H1 (cell line): ENCODE data around the gene MEGF11. TPM values are rescaled to one million over a fixed set of nuclear protein-coding genes. Genes with fewer than 3 reads are reported as not detected.

ENCODE experiments used
- CTCF ChIA-PET: fragments of 300-600 bp; sonication (Branson Sonifier 250); formaldehyde crosslinking; loops from one replicate; lab custom pipeline; 2021; ENCODE audit not compliant: partially characterized antibody; lab: Charles Lee
- POLR2A ChIA-PET: fragments of 300-600 bp; sonication (Branson Sonifier 250); formaldehyde crosslinking; loops from one replicate; lab custom pipeline; 2021; ENCODE audit warnings: inconsistent platforms; ENCODE audit not compliant: partially characterized antibody; lab: Charles Lee
- DNase-seq, 2 experiments: peaks; one replicate each; pipeline versions ENCODE4 v3.0.0 to v3.0.0-alpha.2; 2010 to 2022; ENCODE audit warnings: low spot score in 2 of 2, low read depth in 1 of 2, mixed read lengths in 1 of 2
- FAIRE-seq: peaks from 2 replicates; lab custom pipeline; 2011; peaks lifted over from hg19 to GRCh38; lab: Jason Lieb, UNC
- H2AFZ ChIP-seq: 2 replicates; pipeline ENCODE4 v1.8.1; 2012; ENCODE audit warnings: low read length, inconsistent platforms
- H2AK5ac ChIP-seq: 2 replicates; pipeline ENCODE4 v1.6.1; 2013; ENCODE audit warnings: low read depth, low read length
- H2BK120ac ChIP-seq: replicated peaks from 2 replicates; pipeline ENCODE3; 2013; ENCODE audit warnings: low read depth, low read length, inconsistent platforms
- H2BK12ac ChIP-seq: 2 replicates; pipeline ENCODE4 v1.6.1; 2013; ENCODE audit warnings: low read depth, low read length
- H2BK15ac ChIP-seq: 2 replicates; pipeline ENCODE4 v1.6.1; 2013; ENCODE audit warnings: low read length
- H2BK20ac ChIP-seq: 2 replicates; pipeline ENCODE4 v1.6.1; 2013; ENCODE audit warnings: low read length
- H2BK5ac ChIP-seq: 2 replicates; pipeline ENCODE4 v1.6.1; 2013; ENCODE audit warnings: low read depth, low read length
- H3K14ac ChIP-seq: 2 replicates; pipeline ENCODE4 v1.6.1; 2013; ENCODE audit warnings: inconsistent platforms; ENCODE audit not compliant: insufficient read length
- H3K18ac ChIP-seq: 2 replicates; pipeline ENCODE4 v1.6.1; 2013; ENCODE audit warnings: low read length; ENCODE audit errors: extremely low read depth
- H3K23ac ChIP-seq: 2 replicates; pipeline ENCODE4 v1.6.1; 2013; ENCODE audit warnings: inconsistent platforms; ENCODE audit not compliant: insufficient read length
- H3K23me2 ChIP-seq: 2 replicates; pipeline ENCODE4 v1.6.1; 2013; ENCODE audit warnings: low read depth, low read length
- H3K27ac ChIP-seq: 2 replicates; pipeline ENCODE4 v1.6.1; 2011; ENCODE audit warnings: low read depth, low read length, inconsistent platforms
- H3K27me3 ChIP-seq, 4 experiments: replicated peaks in 1 of 4; 1 replicate in 1 of 4; 2 replicates in 3 of 4; pipeline versions ENCODE4 v1.6.1 to v1.8.1; 2011 to 2013; ENCODE audit warnings: low read length in 3 of 4, mild to moderate bottlenecking in 3 of 4, inconsistent platforms in 2 of 4, mixed read lengths in 2 of 4, moderate library complexity in 1 of 4; ENCODE audit not compliant: control insufficient read depth in 3 of 4, insufficient read depth in 3 of 4; ENCODE audit errors: extremely low read depth in 1 of 4
- H3K36me3 ChIP-seq, 4 experiments: 2 replicates each; pipeline versions ENCODE4 v1.6.1 to v1.8.1; 2011 to 2013; ENCODE audit warnings: mild to moderate bottlenecking in 4 of 4, low read length in 3 of 4, moderate library complexity in 2 of 4, control low read depth in 1 of 4, inconsistent platforms in 1 of 4; ENCODE audit not compliant: insufficient read depth in 4 of 4, control insufficient read depth in 2 of 4
- H3K4ac ChIP-seq: replicated peaks from 2 replicates; pipeline ENCODE3; 2013; ENCODE audit warnings: low read length, low read depth, mixed read lengths, inconsistent platforms; ENCODE audit not compliant: insufficient read length
- H3K4me1 ChIP-seq, 4 experiments: replicated peaks in 1 of 4; 1 replicate in 1 of 4; 2 replicates in 3 of 4; pipeline versions ENCODE4 v1.6.1 to v1.8.1; 2011 to 2013; ENCODE audit warnings: low read length in 3 of 4, inconsistent platforms in 2 of 4, mixed read lengths in 1 of 4; ENCODE audit not compliant: insufficient read depth in 4 of 4, control insufficient read depth in 3 of 4
- H3K4me2 ChIP-seq, 2 experiments: 2 replicates each; pipeline versions ENCODE4 v1.6.1 to v1.8.1; 2011 to 2013; ENCODE audit warnings: low read depth in 2 of 2, low read length in 2 of 2, control low read depth in 1 of 2, inconsistent platforms in 1 of 2, mild to moderate bottlenecking in 1 of 2; ENCODE audit not compliant: insufficient read depth in 1 of 2
- H3K4me3 ChIP-seq, 4 experiments: fragments of 200-600, 300-600 bp in 1 of 4; sonication (generic), shearing (Covaris generic), sonication (Bioruptor Twin) in 1 of 4; 2 replicates each; pipeline versions ENCODE4 v1.5.1 to v1.8.1; 2011 to 2016; ENCODE audit warnings: low read length in 4 of 4, low read depth in 3 of 4, control low read depth in 2 of 4, inconsistent platforms in 2 of 4, mild to moderate bottlenecking in 2 of 4, mixed read lengths in 1 of 4, moderate library complexity in 1 of 4; ENCODE audit not compliant: insufficient read depth in 2 of 4; ENCODE audit errors: extremely low read depth in 1 of 4
- H3K56ac ChIP-seq: replicated peaks from 2 replicates; pipeline ENCODE3; 2013; ENCODE audit warnings: low read depth, mild to moderate bottlenecking, mixed read lengths, low read length, inconsistent platforms; ENCODE audit not compliant: insufficient read length
- H3K79me1 ChIP-seq: 2 replicates; pipeline ENCODE4 v1.6.1; 2013; ENCODE audit warnings: low read depth, low read length, control low read depth
- H3K79me2 ChIP-seq, 2 experiments: 2 replicates each; pipeline versions ENCODE4 v1.6.1 to v1.8.1; 2012 to 2013; ENCODE audit warnings: low read length in 2 of 2, mild to moderate bottlenecking in 2 of 2, inconsistent platforms in 1 of 2; ENCODE audit not compliant: insufficient read depth in 2 of 2, control insufficient read depth in 1 of 2
- H3K9ac ChIP-seq, 4 experiments: replicated peaks in 1 of 4; 1 replicate in 1 of 4; 2 replicates in 3 of 4; pipeline versions ENCODE4 v1.6.1 to v1.8.1; 2011 to 2013; ENCODE audit warnings: low read depth in 3 of 4, low read length in 3 of 4, control low read depth in 2 of 4, mild to moderate bottlenecking in 2 of 4, moderate library complexity in 2 of 4, inconsistent platforms in 1 of 4; ENCODE audit errors: extremely low read depth in 1 of 4
- H3K9me3 ChIP-seq, 2 experiments: 2 replicates each; pipeline versions ENCODE4 v1.6.1 to v1.8.1; 2012 to 2013; ENCODE audit warnings: mild to moderate bottlenecking in 2 of 2, moderate library complexity in 2 of 2, control low read depth in 1 of 2, inconsistent platforms in 1 of 2, low read depth in 1 of 2, low read length in 1 of 2, mixed read lengths in 1 of 2; ENCODE audit not compliant: insufficient read depth in 2 of 2
- H4K20me1 ChIP-seq, 2 experiments: replicated peaks in 1 of 2; 2 replicates each; pipeline versions ENCODE3 to v1.8.1; 2011 to 2013; ENCODE audit warnings: inconsistent platforms in 2 of 2, low read length in 2 of 2, mild to moderate bottlenecking in 1 of 2; ENCODE audit not compliant: insufficient read depth in 2 of 2, control insufficient read depth in 1 of 2
- H4K5ac ChIP-seq: 2 replicates; pipeline ENCODE4 v1.6.1; 2013; ENCODE audit warnings: low read length, low read depth, mixed read lengths, inconsistent platforms; ENCODE audit not compliant: insufficient read length
- H4K8ac ChIP-seq: 2 replicates; pipeline ENCODE4 v1.8.0; 2013; ENCODE audit warnings: mild to moderate bottlenecking, moderate library complexity, low read length, inconsistent platforms; ENCODE audit not compliant: insufficient read depth; ENCODE audit errors: extremely low read depth
- H4K91ac ChIP-seq: replicated peaks from 2 replicates; pipeline ENCODE3; 2013; ENCODE audit warnings: low read length, mixed read lengths, inconsistent platforms; ENCODE audit not compliant: insufficient read length
- CBX5 ChIP-seq: fragments of 300-800, 300-1000 bp; sonication (generic); IDR thresholded peaks from 2 replicates; pipeline ENCODE4 v1.7.1; 2016; ENCODE audit warnings: antibody characterized with exemption, low read length, low read depth
- CHD2 ChIP-seq: IDR thresholded peaks from 2 replicates; pipeline ENCODE4 v1.6.1; 2012; ENCODE audit warnings: low read length, improper control_type of control experiment
- EP300 ChIP-seq, 2 experiments: IDR thresholded peaks; 1 replicate in 1 of 2; 2 replicates in 1 of 2; pipeline ENCODE4 v1.6.1; 2011 to 2012; ENCODE audit warnings: low read depth in 2 of 2, low read length in 2 of 2, mild to moderate bottlenecking in 2 of 2, borderline replicate concordance in 1 of 2, inconsistent platforms in 1 of 2, moderate library complexity in 1 of 2
- GABPA ChIP-seq: IDR thresholded peaks from 2 replicates; pipeline ENCODE4 v1.6.1; 2011; ENCODE audit warnings: mild to moderate bottlenecking, low read length, moderate library complexity, borderline replicate concordance; ENCODE audit not compliant: insufficient read depth
- HDAC6 ChIP-seq: IDR thresholded peaks from one replicate; pipeline ENCODE4 v1.7.1; 2012; ENCODE audit warnings: low read depth, mild to moderate bottlenecking, inconsistent platforms, low read length, moderate library complexity
- RBBP5 ChIP-seq: IDR thresholded peaks from 2 replicates; pipeline ENCODE4 v1.7.1; 2012; ENCODE audit warnings: low read depth, mild to moderate bottlenecking, inconsistent platforms, low read length, moderate library complexity, borderline replicate concordance
- SAP30 ChIP-seq: fragments of 300-600 bp; sonication (generic); IDR thresholded peaks from 2 replicates; pipeline ENCODE4 v1.7.1; 2012; ENCODE audit warnings: low read length, moderate library complexity, mild to moderate bottlenecking, inconsistent platforms; ENCODE audit not compliant: insufficient read depth, insufficient replicate concordance
- SIRT6 ChIP-seq: IDR thresholded peaks from one replicate; pipeline ENCODE4 v1.7.1; 2012; ENCODE audit warnings: low read length, inconsistent platforms
- SIX5 ChIP-seq: IDR thresholded peaks from 2 replicates; pipeline ENCODE4 v1.6.1; 2011; ENCODE audit warnings: mild to moderate bottlenecking, low read depth, low read length
- SRF ChIP-seq: IDR thresholded peaks from 2 replicates; pipeline ENCODE4 v1.6.1; 2011; ENCODE audit warnings: mild to moderate bottlenecking, low read depth, low read length, moderate library complexity
- WGBS, 2 experiments: shearing (Covaris generic) in 1 of 2; methylation state at CpG; one replicate each; pipeline versions ENCODE4 v1.1.6 to v1.1.7; 2013 to 2015; ENCODE audit warnings: low lambda C conversion rate in 2 of 2, mixed read lengths in 2 of 2, inconsistent platforms in 1 of 2, low coverage in 1 of 2, missing lambda C conversion rate in 1 of 2; ENCODE audit not compliant: insufficient replicate concordance in 2 of 2, insufficient coverage in 1 of 2, insufficient read length in 1 of 2; ENCODE audit errors: extremely low coverage in 1 of 2, missing lambda C conversion rate in 1 of 2; 5-methylcytosine and 5-hydroxymethylcytosine counted together
- polyA plus RNA-seq, 7 experiments: library from polyadenylated mRNA; depleted of rRNA in 3 of 7; stranded (reverse) in 5 of 7; unstranded in 2 of 7; fragments of >200 nt in 5 of 7; fragments of 200-250 nt in 2 of 7; gene quantifications; 1 replicate in 5 of 7; 2 replicates in 1 of 7; 4 replicates in 1 of 7; pipeline versions ENCODE4 v1.2.1 to v1.2.3, GENCODE V29; 2011 to 2013; ENCODE audit warnings: missing spikeins in 2 of 7, mixed read lengths in 2 of 7
- total RNA-seq: library from RNA; stranded (reverse); fragmentation: NEBNext Ultra II Directional; extraction: Animal tissue kit (Norgen Biotek cat#: 25700); gene quantifications from 2 replicates; pipeline ENCODE4 v1.2.1, GENCODE V29; 2021
- TF ChIP-seq, protein P1 (sequence below): IDR thresholded peaks from 2 replicates; pipeline ENCODE4 v1.6.1; 2012; ENCODE audit warnings: inconsistent platforms
- TF ChIP-seq, protein P2 (sequence below): IDR thresholded peaks from 2 replicates; pipeline ENCODE4 v1.6.1; 2011; ENCODE audit warnings: low read length, improper control_type of control experiment

Gene MEGF11
- total and polyA plus RNA-seq, 2 of the 8 experiments (the other 6 are each of a cell fraction or from before 2014, with no cell fraction given): 4.4 to 4.8 TPM

DNA sequence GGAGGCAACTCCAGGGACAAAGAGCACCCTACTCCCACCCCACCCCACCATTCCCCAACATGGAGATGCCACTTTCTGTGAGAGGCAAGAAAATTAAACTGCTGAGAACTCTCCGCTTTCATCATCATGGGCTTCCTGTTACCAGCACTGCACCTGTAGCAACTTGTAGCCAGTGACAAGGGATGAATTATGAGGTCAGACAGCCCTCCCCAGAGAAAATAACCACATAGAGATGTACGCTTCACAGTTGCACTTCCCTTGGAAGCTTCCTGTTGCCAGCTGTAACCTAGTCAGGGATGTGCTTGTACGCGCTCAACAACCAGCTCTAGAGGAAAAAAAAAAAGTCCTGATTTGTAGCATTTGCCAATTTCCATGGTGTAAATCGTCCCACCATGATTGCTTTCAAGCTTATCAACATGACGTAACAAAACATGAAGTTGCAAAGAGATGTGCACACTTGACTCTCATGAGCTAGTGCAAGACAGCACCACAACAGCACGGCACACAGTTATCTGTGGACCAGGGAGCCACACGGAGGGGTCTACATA, 238.8 kb downstream of the MEGF11 start:
- H2BK20ac ChIP-seq: no peak overlapping the region
- no peak overlapping the region for H2AK5ac ChIP-seq
- no peak overlapping the region for H3K9ac ChIP-seq
- H3K4me2 ChIP-seq: no peak overlapping the region
- no peak overlapping the region for H2AFZ ChIP-seq
- H3K79me2 ChIP-seq: no peaks in the 10 kb centered on the region
- no peaks in the 10 kb centered on the region for H3K9me3 ChIP-seq
- no peak overlapping the region for H3K56ac ChIP-seq
- ChIA-PET POLR2A (no interaction called here), CTCF (interaction anchor here (0.9 to 1.5 kb wide), 8 partner anchors 8 to 274 kb away, joined by 3 to 4 read pairs (median 3); no protein-coding TSS in a partner anchor)
- no peak overlapping the region for H3K18ac ChIP-seq
- no peak overlapping the region for H2BK120ac ChIP-seq
- H3K27me3 ChIP-seq: no peaks in the 10 kb centered on the region
- no peak overlapping the region for H4K5ac ChIP-seq
- peaks cover 0 to 3% (median 2%) of the 10 kb centered on the region in 4 experiments; a peak in 4 of 7 replicates for H3K4me1 ChIP-seq
- no peak overlapping the region for H2BK15ac ChIP-seq
- FAIRE-seq: no peak
- H3K4ac ChIP-seq: no peak overlapping the region
- no peak overlapping the region for H4K91ac ChIP-seq
- no peak overlapping the region for H3K27ac ChIP-seq
- H3K79me1 ChIP-seq: no peaks in the 10 kb centered on the region
- no peak overlapping the region for H2BK12ac ChIP-seq
- WGBS, 2 experiments: 93% methylated on average over 8 of the region's 8 CpGs; no CpG with 5 or more reads in 1 of the 2 experiments
- H3K4me3 ChIP-seq: no peak overlapping the region
- H3K23ac ChIP-seq: no peak overlapping the region
- no peak overlapping the region for H2BK5ac ChIP-seq
- H3K23me2 ChIP-seq: no peaks in the 10 kb centered on the region
- no peaks in the 10 kb centered on the region for H3K36me3 ChIP-seq
- DNase-seq: no peak
- no peak overlapping the region for H4K8ac ChIP-seq
- H4K20me1 ChIP-seq: no peaks in the 10 kb centered on the region
- no peak overlapping the region for H3K14ac ChIP-seq
- TF ChIP-seq, protein P1, sequence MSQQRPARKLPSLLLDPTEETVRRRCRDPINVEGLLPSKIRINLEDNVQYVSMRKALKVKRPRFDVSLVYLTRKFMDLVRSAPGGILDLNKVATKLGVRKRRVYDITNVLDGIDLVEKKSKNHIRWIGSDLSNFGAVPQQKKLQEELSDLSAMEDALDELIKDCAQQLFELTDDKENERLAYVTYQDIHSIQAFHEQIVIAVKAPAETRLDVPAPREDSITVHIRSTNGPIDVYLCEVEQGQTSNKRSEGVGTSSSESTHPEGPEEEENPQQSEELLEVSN: no peak
- TF ChIP-seq SAP30 (no peak), SIRT6 (no peak), SRF (no peak), HDAC6 (no peak), CHD2 (no peak), RBBP5 (no peak), CBX5 (no peak), SIX5 (no peak), EP300 (IDR thresholded peaks at IDR 0.05; ENCODE audit: borderline replicate concordance in 1 of 2, low read depth in 2 of 2, low read length in 2 of 2) (no peak), GABPA (no peak)
- TF ChIP-seq, protein P2, sequence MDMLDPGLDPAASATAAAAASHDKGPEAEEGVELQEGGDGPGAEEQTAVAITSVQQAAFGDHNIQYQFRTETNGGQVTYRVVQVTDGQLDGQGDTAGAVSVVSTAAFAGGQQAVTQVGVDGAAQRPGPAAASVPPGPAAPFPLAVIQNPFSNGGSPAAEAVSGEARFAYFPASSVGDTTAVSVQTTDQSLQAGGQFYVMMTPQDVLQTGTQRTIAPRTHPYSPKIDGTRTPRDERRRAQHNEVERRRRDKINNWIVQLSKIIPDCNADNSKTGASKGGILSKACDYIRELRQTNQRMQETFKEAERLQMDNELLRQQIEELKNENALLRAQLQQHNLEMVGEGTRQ: no peak
